ENCODE results near the gene GPR135.

GPR135 gene

GRCh38 chr14:59465316-59466135 lies at the start of gene GPR135:
TSS of gene GPR135 (minus strand) at chr14:59465380. CDS start at chr14:59465226, 154 bp downstream.
- peak; percentile 24 for DNase-seq

GRCh38 chr14:59511916-59512575 lies 46.9 kb upstream of the GPR135 start:
- DNase-seq, result no peak

GRCh38 chr14:59510966-59511365 lies 45.8 kb upstream of the GPR135 start:
- no peak for DNase-seq

- no peak for DNase-seq
Measured at GRCh38 chr14:59510001-59510400, 44.8 kb upstream of the GPR135 start.

GRCh38 chr14:59509101-59509500 lies 43.9 kb upstream of the GPR135 start:
- DNase-seq, result no peak

- no peak for DNase-seq
Measured at GRCh38 chr14:59507752-59508103, 42.5 kb upstream of the GPR135 start.

GRCh38 chr14:59507063-59507751 lies 42.0 kb upstream of the GPR135 start:
- no peak for DNase-seq

GRCh38 chr14:59503256-59503655 lies 38.1 kb upstream of the GPR135 start:
- DNase-seq, result no peak

GRCh38 chr14:59500732-59501131 lies 35.6 kb upstream of the GPR135 start:
- no peak for DNase-seq

GRCh38 chr14:59492384-59492783 lies 27.2 kb upstream of the GPR135 start:
- DNase-seq, result no peak

GRCh38 chr14:59490756-59491155 lies 25.6 kb upstream of the GPR135 start:
- no peak for DNase-seq

- no peak for DNase-seq
Measured at GRCh38 chr14:59484639-59485175, 19.5 kb upstream of the GPR135 start.

- peak; percentile 96 for DNase-seq
Measured at GRCh38 chr14:59483819-59484638, 18.8 kb upstream of the GPR135 start, which contains the start of the genes JKAMP and L3HYPDH. TSS of gene JKAMP (plus strand) at chr14:59484517. CDS start at chr14:59484590, 73 bp downstream. TSS of gene L3HYPDH (minus strand) at chr14:59484408. CDS start at chr14:59484316, 92 bp downstream.

- no peak for DNase-seq
Measured at GRCh38 chr14:59483363-59483762, 18.2 kb upstream of the GPR135 start.

- no peak for DNase-seq
Measured at GRCh38 chr14:59482541-59483331, 17.6 kb upstream of the GPR135 start.

GRCh38 chr14:59481871-59482540 lies 16.8 kb upstream of the GPR135 start:
- DNase-seq, result no peak

- no peak for DNase-seq
Measured at GRCh38 chr14:59481407-59481806, 16.2 kb upstream of the GPR135 start.

- DNase-seq, result no peak
Measured at GRCh38 chr14:59480166-59480565, 15.0 kb upstream of the GPR135 start.

- no peak for DNase-seq
Measured at GRCh38 chr14:59478540-59478939, 13.4 kb upstream of the GPR135 start.

GRCh38 chr14:59475709-59476108 lies 10.5 kb upstream of the GPR135 start:
- DNase-seq, result no peak

- no peak for DNase-seq
Measured at GRCh38 chr14:59474172-59474571, 9.0 kb upstream of the GPR135 start.
